GM18511 (cell line): ENCODE results near the gene FECH.

Experiments
- ATAC-seq: cut with Tn5 transposase; IDR thresholded peaks from one replicate; pipeline ENCODE4 v1.9.1; 2021; ENCODE audit warnings: mild to moderate bottlenecking, moderate library complexity; ENCODE audit not compliant: unreplicated experiment

Gene FECH

GRCh38 chr18:57583297-57583835, 3.1 kb downstream of the FECH start:
- ATAC-seq: no peak

DNA sequence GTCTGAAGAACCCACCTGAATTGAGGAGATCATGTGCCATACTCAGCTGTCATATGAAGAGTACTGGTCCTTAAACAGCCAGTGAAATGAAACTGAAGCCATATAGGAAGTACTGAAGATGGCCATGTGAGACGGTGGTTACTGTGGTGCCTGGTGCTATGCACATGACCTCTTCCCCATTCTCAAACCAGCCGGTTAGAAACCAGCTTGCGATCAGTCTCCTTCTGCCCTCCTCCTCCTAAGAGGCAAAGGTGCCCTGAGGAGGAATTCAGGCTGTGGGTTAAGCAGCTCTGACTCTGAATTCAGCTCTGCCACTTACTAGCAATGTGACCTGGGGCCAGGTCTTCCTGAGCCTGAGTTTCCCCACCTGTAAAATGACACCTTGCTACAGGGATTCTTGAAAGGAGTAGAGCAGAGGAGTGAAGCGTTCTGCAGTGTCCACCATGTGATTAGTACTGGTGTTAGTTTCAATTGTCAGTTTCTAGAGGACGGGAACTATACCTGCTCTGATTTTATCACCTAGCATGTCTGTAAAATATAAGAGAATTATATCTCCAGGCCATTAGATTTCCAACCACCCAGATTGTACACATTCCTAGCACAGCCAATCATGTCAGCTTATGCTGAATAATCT, 5.1 kb downstream of the FECH start:
- ATAC-seq: peak; percentile 92

DNA sequence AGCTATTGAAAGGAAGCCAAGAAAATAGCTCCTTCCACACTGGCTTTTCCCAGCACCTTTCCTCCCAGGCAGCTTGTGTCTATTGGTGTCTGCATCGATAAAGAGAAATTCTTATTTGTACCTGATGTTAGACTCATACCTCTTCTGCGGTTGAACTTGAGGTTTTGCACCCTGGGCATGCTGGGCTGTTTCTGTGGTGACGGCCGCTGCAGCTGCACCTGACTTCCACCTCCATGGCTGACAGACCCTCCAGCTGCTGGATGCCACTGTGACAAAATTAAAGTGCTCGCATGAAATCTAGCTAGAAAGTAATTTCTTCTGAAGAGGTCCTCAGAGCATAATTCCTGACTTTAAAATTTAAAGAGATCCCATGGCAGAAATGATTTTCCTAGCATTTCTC, 6.6 kb downstream of the FECH start:
- ATAC-seq: no peak

DNA sequence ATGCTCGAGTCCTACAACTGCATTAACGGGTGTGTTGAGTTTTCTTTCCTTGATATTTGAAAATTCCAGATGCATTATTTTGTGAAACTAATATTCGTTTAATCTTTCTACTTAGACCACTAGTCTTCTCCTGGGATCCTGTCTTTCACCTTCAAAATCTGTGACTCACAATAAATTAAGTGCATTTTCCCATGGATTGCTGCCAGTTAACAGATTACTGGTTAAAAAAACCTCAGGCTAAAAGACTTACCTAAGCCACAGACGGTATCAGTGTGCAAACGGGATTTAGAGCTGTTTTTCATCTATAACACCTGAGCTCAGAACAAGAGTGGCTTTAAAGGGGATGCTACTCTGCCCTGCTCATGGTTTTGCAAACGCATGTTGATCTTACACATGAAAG, 10.2 kb downstream of the FECH start:
- no peak for ATAC-seq

DNA sequence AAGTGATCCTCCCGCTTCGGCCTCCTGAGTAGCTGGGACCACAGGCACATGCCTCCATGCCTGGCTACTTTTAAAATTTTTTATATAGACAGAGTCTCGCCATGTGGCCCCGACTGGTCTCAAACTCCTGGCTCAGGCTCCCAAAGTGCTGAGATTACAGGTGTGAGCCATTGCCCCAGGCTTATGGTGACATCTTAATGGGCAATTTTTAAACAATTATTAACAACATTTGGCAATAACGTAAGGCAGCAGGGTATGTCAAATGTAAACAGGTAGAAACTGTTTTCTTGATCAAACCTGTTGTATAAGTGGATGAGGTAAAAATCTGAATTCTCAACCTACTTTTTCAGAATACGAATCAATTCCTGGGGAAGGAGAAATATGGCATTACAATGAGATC, 11.0 kb downstream of the FECH start:
- ATAC-seq: no peak

DNA sequence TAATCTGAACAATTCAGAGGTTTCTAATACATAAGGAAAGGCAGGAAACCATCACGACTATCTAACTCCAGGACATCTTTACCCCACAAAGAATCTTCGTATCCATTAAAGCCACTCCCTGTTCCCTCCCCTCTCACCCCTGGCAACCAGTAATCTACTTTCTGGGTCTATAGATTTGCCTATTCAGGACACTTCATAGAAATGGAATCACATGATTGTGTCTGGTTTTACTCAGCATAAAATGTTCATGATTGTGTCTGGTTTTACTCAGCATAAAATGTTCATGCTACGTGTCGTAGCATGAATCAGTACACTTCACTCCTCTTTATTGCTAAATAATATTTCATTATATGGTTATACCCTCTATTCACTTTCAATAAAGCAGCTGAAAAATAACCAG, 11.6 kb downstream of the FECH start:
- no peak for ATAC-seq

GRCh38 chr18:57570162-57570561, 16.3 kb downstream of the FECH start:
- no peak for ATAC-seq

GRCh38 chr18:57569133-57569532, 17.4 kb downstream of the FECH start:
- peak; percentile 49 for ATAC-seq

- no peak for ATAC-seq
These were observed 24.6 kb downstream of the FECH start for GRCh38 chr18:57561728-57562423.

DNA sequence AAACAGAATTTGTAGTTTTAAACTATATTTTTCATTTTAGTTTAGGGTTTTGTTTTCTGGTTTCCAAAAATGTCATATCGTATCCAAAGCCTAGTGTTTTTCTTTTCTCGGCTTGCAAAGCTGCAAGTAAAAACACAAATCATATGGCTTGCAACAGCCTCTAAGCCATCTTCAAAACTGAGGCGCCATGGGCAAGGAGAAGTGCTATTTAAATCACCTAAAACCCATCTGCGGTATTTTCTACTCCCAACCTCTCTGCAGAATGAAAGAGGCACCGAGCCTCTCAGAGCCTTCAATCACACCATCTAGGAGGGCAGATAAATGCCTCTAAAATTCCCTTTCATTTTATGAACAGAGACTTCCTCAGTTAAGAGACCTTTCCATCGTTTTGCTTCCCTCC, 25.2 kb downstream of the FECH start:
- ATAC-seq: no peak

GRCh38 chr18:57559314-57559713, 27.2 kb downstream of the FECH start:
- no peak for ATAC-seq

DNA sequence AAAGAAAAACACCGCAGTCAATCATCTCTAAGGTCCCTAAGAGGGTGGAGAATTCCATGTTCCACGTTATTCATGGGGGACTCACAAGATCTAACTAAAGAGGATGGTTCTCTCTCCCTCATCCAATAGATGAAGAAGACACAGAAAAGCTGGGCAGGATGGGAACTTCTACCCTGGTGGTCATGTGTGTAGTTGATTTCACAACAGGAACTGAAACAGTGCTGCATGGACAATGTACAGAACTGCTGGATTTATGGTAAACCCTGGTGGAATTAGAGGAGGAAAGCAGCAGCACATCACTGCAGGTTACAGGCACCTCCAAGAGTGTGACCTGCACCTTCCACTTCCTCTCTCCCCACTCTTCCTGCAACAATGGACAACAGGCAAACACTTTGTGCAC, 31.4 kb downstream of the FECH start:
- ATAC-seq: no peak

DNA sequence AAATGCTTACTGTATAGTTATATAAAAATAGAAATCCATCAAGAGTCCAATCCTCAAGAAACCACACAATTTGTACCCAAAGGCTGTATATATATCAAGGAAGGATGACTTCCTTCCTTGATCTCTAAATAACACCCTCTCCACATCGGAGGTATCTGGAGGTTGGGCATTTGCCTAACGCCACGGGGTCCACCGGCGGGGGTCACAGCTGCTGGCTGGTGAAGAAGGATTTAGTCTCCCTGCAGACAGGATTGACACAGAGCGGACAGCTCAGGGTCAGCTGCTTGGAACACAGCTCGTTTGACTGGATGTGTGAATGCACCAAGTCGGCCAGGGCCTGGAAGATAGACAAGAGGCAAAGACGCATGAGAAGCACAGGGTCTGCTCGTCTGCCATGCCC, 36.0 kb downstream of the FECH start:
- ATAC-seq: no peak

GRCh38 chr18:57547260-57547659, 39.2 kb downstream of the FECH start:
- ATAC-seq: no peak

DNA sequence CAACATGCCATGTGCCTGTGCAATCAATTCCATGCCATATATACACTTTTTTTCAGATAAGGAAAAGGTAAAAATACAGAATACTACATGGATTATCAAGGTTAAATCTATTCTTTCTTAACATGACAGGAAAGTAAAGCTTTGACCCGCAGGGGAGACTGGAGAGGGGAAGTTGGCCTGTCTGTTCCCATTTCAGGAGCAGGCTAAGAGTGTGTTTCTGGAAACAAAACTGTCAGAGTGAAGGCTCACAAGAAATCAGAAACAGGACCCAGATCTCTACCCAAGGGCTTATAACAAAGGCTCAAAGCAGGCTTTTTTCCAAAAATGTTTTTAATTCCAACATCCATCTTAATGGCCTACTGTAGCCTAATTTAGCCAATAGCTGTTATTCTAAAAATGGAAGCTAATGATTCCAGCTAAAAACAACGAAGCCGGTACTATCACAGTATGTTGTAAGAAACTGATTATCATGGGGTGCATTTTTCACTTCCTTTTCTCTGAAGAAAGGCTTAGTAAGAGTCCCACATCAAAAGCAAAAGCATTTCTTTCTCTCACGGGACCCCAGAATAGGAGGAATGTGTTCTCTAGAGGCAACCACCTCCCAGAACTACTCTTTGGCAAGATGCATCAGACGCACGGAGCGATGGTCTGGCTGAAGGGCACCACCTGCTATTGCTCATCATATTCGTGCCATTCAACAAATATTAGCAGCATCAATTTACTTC, 41.4 kb downstream of the FECH start:
- peak; percentile 92 for ATAC-seq

GRCh38 chr18:57543560-57543959, 42.9 kb downstream of the FECH start:
- ATAC-seq: no peak

- no peak for ATAC-seq
These were observed 43.6 kb downstream of the FECH start for GRCh38 chr18:57542812-57543427.

- ATAC-seq: no peak
These were observed 44.4 kb downstream of the FECH start for GRCh38 chr18:57542126-57542525.

- ATAC-seq: no peak
These were observed 46.8 kb downstream of the FECH start for GRCh38 chr18:57539702-57540101.

DNA sequence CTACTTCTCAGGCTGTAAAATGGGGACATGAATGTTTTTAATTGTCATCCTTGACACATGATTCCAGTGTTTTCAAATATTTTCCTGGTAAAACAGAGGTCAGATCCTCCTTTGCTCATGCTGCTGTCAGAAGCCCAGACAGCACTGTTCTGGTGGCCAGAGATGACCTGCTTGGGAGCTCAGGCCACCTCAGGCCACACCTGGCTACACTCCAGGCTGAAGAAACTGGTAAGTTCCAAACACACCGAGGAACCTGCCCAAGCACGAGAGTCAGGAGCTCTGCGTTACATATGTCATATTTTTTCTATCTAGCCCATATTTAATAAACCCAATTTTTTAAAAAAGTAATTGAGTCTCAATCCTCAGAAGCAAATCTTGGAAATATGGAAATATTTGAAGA, 47.9 kb downstream of the FECH start:
- ATAC-seq: no peak

- ATAC-seq: no peak
These were observed 52.0 kb downstream of the FECH start for GRCh38 chr18:57534511-57534909.
